PC-9 (cell line): Measurements from ENCODE around the gene RGS3.

Source experiments
- EZH2 ChIP-seq: fragments of 200-600 bp; sonication (generic); IDR thresholded peaks from 2 replicates; pipeline ENCODE4 v1.8.0; 2017; ENCODE audit warnings: antibody characterized with exemption, low read depth
- TF ChIP-seq, protein P1 (sequence below): fragments of 200-600 bp; sonication (generic); conservative IDR thresholded peaks from 2 replicates; pipeline ENCODE4 v1.6.1; 2017; ENCODE audit warnings: mixed run types, antibody characterized with exemption, mild to moderate bottlenecking, moderate library complexity

DNA sequence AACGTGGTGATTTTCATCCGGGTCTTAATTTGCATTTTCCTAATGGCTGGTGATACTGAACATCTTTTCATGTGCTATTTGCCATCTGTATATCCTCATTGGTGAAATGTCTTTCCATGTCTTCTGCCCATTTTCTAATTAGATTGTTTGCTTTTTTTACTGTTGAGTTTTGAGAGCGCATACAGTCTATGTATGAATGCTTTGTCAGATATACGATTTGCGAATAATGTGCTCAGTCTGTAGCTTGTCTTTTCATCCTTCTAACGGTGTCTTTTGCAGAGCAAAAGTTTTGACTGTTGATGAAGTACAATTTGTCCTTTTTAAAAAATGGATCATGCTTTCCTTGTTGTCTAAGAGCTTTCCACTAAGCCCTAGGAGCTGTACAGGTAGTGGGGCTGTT, 143.0 kb downstream of the RGS3 start:
- TF ChIP-seq, protein P1, sequence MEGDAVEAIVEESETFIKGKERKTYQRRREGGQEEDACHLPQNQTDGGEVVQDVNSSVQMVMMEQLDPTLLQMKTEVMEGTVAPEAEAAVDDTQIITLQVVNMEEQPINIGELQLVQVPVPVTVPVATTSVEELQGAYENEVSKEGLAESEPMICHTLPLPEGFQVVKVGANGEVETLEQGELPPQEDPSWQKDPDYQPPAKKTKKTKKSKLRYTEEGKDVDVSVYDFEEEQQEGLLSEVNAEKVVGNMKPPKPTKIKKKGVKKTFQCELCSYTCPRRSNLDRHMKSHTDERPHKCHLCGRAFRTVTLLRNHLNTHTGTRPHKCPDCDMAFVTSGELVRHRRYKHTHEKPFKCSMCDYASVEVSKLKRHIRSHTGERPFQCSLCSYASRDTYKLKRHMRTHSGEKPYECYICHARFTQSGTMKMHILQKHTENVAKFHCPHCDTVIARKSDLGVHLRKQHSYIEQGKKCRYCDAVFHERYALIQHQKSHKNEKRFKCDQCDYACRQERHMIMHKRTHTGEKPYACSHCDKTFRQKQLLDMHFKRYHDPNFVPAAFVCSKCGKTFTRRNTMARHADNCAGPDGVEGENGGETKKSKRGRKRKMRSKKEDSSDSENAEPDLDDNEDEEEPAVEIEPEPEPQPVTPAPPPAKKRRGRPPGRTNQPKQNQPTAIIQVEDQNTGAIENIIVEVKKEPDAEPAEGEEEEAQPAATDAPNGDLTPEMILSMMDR: no peak
- no peak for TF ChIP-seq EZH2
